Fibroblast of lung (primary cell): ENCODE data around the gene NR3C2. TPM values are rescaled to one million over a fixed set of nuclear protein-coding genes. Genes with fewer than 3 reads are reported as not detected.

ENCODE experiments used
- DNase-seq, 2 donors: peaks; one replicate each; pipeline versions ENCODE4 v3.0.0 to v3.0.0-alpha.2; 2010; ENCODE audit warnings: low read depth in 2 of 2
- H2AFZ ChIP-seq: 2 replicates; pipeline ENCODE4 v1.5.1; 2012; ENCODE audit warnings: low read length, control low read depth, inconsistent platforms
- H3K27ac ChIP-seq: 2 replicates; pipeline ENCODE4 v1.5.1; 2011; ENCODE audit warnings: low read length, control low read depth; ENCODE audit not compliant: insufficient read depth
- H3K27me3 ChIP-seq: 2 replicates; pipeline ENCODE4 v1.5.1; 2011; ENCODE audit warnings: mild to moderate bottlenecking, low read length; ENCODE audit not compliant: control insufficient read depth, insufficient read depth
- H3K36me3 ChIP-seq: 2 replicates; pipeline ENCODE4 v1.5.1; 2011; ENCODE audit warnings: low read length; ENCODE audit not compliant: control insufficient read depth, insufficient read depth
- H3K4me1 ChIP-seq: 2 replicates; pipeline ENCODE4 v1.5.1; 2011; ENCODE audit warnings: low read length; ENCODE audit not compliant: control insufficient read depth, insufficient read depth; ENCODE audit errors: extremely low read depth
- H3K4me2 ChIP-seq: 2 replicates; pipeline ENCODE4 v1.5.1; 2011; ENCODE audit warnings: low read length, control low read depth; ENCODE audit not compliant: insufficient read depth; ENCODE audit errors: extremely low read depth
- H3K4me3 ChIP-seq, 4 experiments: fragments of 200-600 bp in 1 of 4; sonication (generic) in 1 of 4; replicated peaks in 1 of 4; 2 replicates each; pipeline ENCODE4 v1.5.1; 2011 to 2016; ENCODE audit warnings: low read length in 4 of 4, low read depth in 3 of 4, mild to moderate bottlenecking in 3 of 4, control low read depth in 2 of 4, inconsistent platforms in 1 of 4, mixed read lengths in 1 of 4; ENCODE audit not compliant: insufficient read depth in 1 of 4; ENCODE audit errors: control extremely low read depth in 1 of 4
- H3K79me2 ChIP-seq: 2 replicates; pipeline ENCODE4 v1.5.1; 2012; ENCODE audit warnings: mild to moderate bottlenecking, low read length, inconsistent platforms; ENCODE audit not compliant: control insufficient read depth, insufficient read depth
- H3K9ac ChIP-seq: 2 replicates; pipeline ENCODE4 v1.5.1; 2011; ENCODE audit warnings: mild to moderate bottlenecking, low read length, control low read depth; ENCODE audit not compliant: insufficient read depth
- H3K9me3 ChIP-seq: 2 replicates; pipeline ENCODE4 v1.5.1; 2012; ENCODE audit warnings: low read depth, low read length; ENCODE audit not compliant: control insufficient read depth, insufficient read depth
- H4K20me1 ChIP-seq: 2 replicates; pipeline ENCODE4 v1.5.1; 2011; ENCODE audit warnings: low read length; ENCODE audit not compliant: control insufficient read depth, insufficient read depth; ENCODE audit errors: extremely low read depth
- EZH2 ChIP-seq: IDR thresholded peaks from 2 replicates; pipeline ENCODE4 v1.5.1; 2012; ENCODE audit warnings: low read length, control low read depth, mild to moderate bottlenecking; ENCODE audit errors: missing control alignments
- polyA plus RNA-seq, 2 donors: library from polyadenylated mRNA; depleted of rRNA in 1 of 2; stranded (reverse) in 1 of 2; unstranded in 1 of 2; fragments of >200 nt; gene quantifications; 2 replicates each; pipeline ENCODE4 v1.2.1, GENCODE V29; 2011 to 2012; ENCODE audit warnings: missing spikeins in 1 of 2
- total RNA-seq: library from RNA; depleted of rRNA; stranded (reverse); fragments of >200 nt; gene quantifications from 2 replicates; pipeline ENCODE4 v1.2.1, GENCODE V29; 2014
- TF ChIP-seq, protein P1 (sequence below), 2 donors: IDR thresholded peaks in 1 of 2; conservative IDR thresholded peaks in 1 of 2; 1 replicate in 1 of 2; 2 replicates in 1 of 2; pipeline ENCODE4 v1.5.1; 2011 to 2012; ENCODE audit warnings: low read length in 2 of 2, control low read depth in 1 of 2, inconsistent platforms in 1 of 2, low read depth in 1 of 2, mild to moderate bottlenecking in 1 of 2

Gene NR3C2
- total and polyA plus RNA-seq, 2 donors (not counting 1 experiment from before 2014, with no cell fraction given) = 1.9 to 7.4 TPM

DNA sequence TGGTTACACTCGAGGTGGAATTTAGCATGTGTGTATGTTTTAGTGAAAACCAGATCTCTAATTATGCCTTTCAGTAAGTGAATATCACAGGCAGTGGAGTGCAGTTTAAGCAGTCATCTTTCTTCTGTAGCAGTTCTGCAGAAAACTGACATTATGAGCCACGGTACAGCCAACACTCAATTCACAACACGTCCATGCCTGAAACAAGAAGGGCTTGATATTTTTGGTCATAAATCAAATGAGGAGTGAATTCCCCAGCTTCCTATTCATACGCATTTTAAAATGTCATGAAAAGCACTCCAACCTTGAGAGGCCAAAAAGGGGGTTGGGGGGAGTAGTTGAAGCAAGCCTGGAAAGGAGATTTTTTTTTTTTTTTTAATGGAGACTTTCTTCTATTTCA lies 393.6 kb downstream of the NR3C2 start:
- TF ChIP-seq, protein P1, sequence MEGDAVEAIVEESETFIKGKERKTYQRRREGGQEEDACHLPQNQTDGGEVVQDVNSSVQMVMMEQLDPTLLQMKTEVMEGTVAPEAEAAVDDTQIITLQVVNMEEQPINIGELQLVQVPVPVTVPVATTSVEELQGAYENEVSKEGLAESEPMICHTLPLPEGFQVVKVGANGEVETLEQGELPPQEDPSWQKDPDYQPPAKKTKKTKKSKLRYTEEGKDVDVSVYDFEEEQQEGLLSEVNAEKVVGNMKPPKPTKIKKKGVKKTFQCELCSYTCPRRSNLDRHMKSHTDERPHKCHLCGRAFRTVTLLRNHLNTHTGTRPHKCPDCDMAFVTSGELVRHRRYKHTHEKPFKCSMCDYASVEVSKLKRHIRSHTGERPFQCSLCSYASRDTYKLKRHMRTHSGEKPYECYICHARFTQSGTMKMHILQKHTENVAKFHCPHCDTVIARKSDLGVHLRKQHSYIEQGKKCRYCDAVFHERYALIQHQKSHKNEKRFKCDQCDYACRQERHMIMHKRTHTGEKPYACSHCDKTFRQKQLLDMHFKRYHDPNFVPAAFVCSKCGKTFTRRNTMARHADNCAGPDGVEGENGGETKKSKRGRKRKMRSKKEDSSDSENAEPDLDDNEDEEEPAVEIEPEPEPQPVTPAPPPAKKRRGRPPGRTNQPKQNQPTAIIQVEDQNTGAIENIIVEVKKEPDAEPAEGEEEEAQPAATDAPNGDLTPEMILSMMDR (conservative IDR thresholded peaks at IDR 0.05 in 1 of 2, IDR thresholded peaks at IDR 0.05 in 1 of 2; ENCODE audit: low read depth in 1 of 2, low read length in 2 of 2) = no peak
- no peak for TF ChIP-seq EZH2

GRCh38 chr4:148044912-148045352 lies 397.3 kb downstream of the NR3C2 start:
- H3K36me3 ChIP-seq = peaks cover 1% of the 10 kb centered on the region
- no peaks in the 10 kb centered on the region for H3K27me3 ChIP-seq
- no peaks in the 10 kb centered on the region for H3K4me1 ChIP-seq
- no peaks in the 10 kb centered on the region for H4K20me1 ChIP-seq
- no peak overlapping the region for H3K9ac ChIP-seq
- no peak overlapping the region for H3K4me3 ChIP-seq
- TF ChIP-seq, protein P1 (conservative IDR thresholded peaks at IDR 0.05 in 1 of 2, IDR thresholded peaks at IDR 0.05 in 1 of 2; ENCODE audit: low read depth in 1 of 2, low read length in 2 of 2) = peak; percentile 7 to 16
- TF ChIP-seq EZH2 = no peak
- H2AFZ ChIP-seq = no peak overlapping the region
- H3K4me2 ChIP-seq = no peak overlapping the region
- no peak for DNase-seq
- no peaks in the 10 kb centered on the region for H3K79me2 ChIP-seq
- H3K9me3 ChIP-seq = no peaks in the 10 kb centered on the region
- no peak overlapping the region for H3K27ac ChIP-seq

More for the DNA sequence above, 393.6 kb downstream of the NR3C2 start:
- Histone ChIP-seq H3K27ac (no peak overlapping the region), H3K4me1 (no peaks in the 10 kb centered on the region), H4K20me1 (no peaks in the 10 kb centered on the region), H3K79me2 (no peaks in the 10 kb centered on the region), H3K4me2 (no peak overlapping the region), H3K9me3 (no peaks in the 10 kb centered on the region), H3K9ac (no peak overlapping the region), H3K36me3 (peaks cover 1% of the 10 kb centered on the region), H2AFZ (no peak overlapping the region), H3K4me3 (no peak overlapping the region), H3K27me3 (no peaks in the 10 kb centered on the region)
- no peak for DNase-seq

DNA sequence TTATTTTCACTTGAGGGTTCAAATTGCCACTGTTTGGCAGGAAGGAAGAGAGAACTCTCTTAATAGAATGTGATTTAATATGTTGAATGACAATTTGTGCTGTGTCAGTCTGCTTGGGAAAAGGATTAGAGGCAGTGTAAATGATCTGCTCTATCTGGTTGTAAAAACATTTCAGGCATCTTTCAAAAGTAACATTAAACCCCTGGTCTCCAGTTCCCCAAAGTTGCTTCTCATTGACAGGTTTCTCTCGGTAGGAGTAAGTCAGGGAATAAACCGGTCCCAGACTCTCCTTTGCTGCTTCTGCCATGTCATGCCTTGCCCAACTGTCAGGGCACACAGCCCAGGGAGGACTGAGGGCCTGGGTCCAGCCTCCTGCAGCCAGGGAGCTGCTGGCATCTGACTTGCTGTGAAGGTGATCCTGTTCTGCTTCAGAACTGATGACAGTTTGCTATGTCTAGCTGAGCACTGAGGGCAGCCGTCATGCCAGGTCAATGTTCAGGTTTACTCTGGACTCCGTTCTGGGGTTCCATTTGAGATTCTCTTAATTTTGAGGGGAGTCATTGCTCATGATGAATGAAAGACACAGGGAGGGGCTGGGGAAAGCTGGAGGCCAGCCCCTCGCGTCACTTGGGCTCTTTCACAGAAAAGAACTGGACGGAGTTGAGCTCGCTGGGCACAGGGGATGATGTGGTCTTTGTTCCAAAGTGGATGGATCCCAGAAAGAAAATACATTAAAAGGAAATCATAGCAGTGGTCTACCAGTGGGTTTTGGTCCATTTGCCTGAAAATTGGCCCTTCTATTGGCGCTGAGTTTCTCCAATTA lies 397.9 kb downstream of the NR3C2 start:
- Histone ChIP-seq H3K4me1 (no peaks in the 10 kb centered on the region), H3K27me3 (no peaks in the 10 kb centered on the region), H3K9me3 (no peaks in the 10 kb centered on the region), H3K27ac (no peak overlapping the region), H3K9ac (no peak overlapping the region), H3K36me3 (peaks cover 1% of the 10 kb centered on the region), H4K20me1 (no peaks in the 10 kb centered on the region), H3K4me3 (no peak overlapping the region), H3K79me2 (no peaks in the 10 kb centered on the region), H3K4me2 (no peak overlapping the region), H2AFZ (no peak overlapping the region)
- TF ChIP-seq, protein P1 (conservative IDR thresholded peaks at IDR 0.05 in 1 of 2, IDR thresholded peaks at IDR 0.05 in 1 of 2; ENCODE audit: low read depth in 1 of 2, low read length in 2 of 2) = no peak
- TF ChIP-seq EZH2 = no peak
- DNase-seq = no peak
